Smooth muscle cell (in vitro differentiated cells): ENCODE results near the gene MAK. TPM values are rescaled to one million over a fixed set of nuclear protein-coding genes. Genes with fewer than 3 reads are reported as not detected.
A peak's percentile ranks its signal among the peaks of the same experiment; 100 is the strongest.

Experiments
- DNase-seq: peaks from one replicate; lab custom pipeline; 2025; ENCODE audit not compliant: unreplicated experiment; lab: John Stamatoyannopoulos, UW
- H2AFZ ChIP-seq: fragments of 200-600 bp; sonication (generic); 2 replicates; pipeline ENCODE4 v1.6.0; 2016; ENCODE audit warnings: antibody characterized with exemption, low read depth, mild to moderate bottlenecking
- H3F3A ChIP-seq: fragments of 200-600 bp; sonication (generic); 2 replicates; pipeline ENCODE4 v1.6.0; 2017; ENCODE audit warnings: antibody characterized with exemption, low read depth
- H3K27ac ChIP-seq: fragments of 200-600 bp; sonication (generic); 2 replicates; pipeline ENCODE4 v1.5.1; 2016; ENCODE audit warnings: low read depth, mild to moderate bottlenecking
- H3K27me3 ChIP-seq: fragments of 200-600 bp; sonication (generic); 2 replicates; pipeline ENCODE4 v1.6.1; 2016; ENCODE audit warnings: low read depth, mild to moderate bottlenecking
- H3K36me3 ChIP-seq: fragments of 200-600 bp; sonication (generic); 2 replicates; pipeline ENCODE4 v1.5.1; 2016; ENCODE audit warnings: low read depth
- H3K4me1 ChIP-seq: fragments of 200-600 bp; sonication (generic); 2 replicates; pipeline ENCODE4 v1.5.1; 2016; ENCODE audit warnings: low read depth
- H3K4me2 ChIP-seq: fragments of 200-600 bp; sonication (generic); 2 replicates; pipeline ENCODE4 v1.6.0; 2016; ENCODE audit warnings: mild to moderate bottlenecking
- H3K4me3 ChIP-seq: fragments of 200-600 bp; sonication (generic); 2 replicates; pipeline ENCODE4 v1.5.1; 2016; ENCODE audit warnings: mild to moderate bottlenecking
- H3K79me2 ChIP-seq: fragments of 200-600 bp; sonication (generic); 2 replicates; pipeline ENCODE4 v1.6.0; 2016; ENCODE audit warnings: low read depth, mild to moderate bottlenecking
- H3K9ac ChIP-seq: fragments of 200-600 bp; sonication (generic); 2 replicates; pipeline ENCODE4 v1.6.0; 2016; ENCODE audit warnings: low read depth
- H3K9me3 ChIP-seq: fragments of 200-600 bp; sonication (generic); replicated peaks from 2 replicates; pipeline ENCODE4 v1.5.1; 2016; ENCODE audit warnings: low read depth
- H4K20me1 ChIP-seq: fragments of 200-600 bp; sonication (generic); 2 replicates; pipeline ENCODE4 v1.6.0; 2016; ENCODE audit warnings: low read depth
- WGBS: methylation state at CpG from one replicate; pipeline ENCODE4 v1.1.7; 2016; ENCODE audit warnings: low lambda C conversion rate; 5-methylcytosine and 5-hydroxymethylcytosine counted together
- polyA plus RNA-seq: library from polyadenylated mRNA; unstranded; fragments of >200 nt; fragmentation: Nextera tagmentation; extraction: Ambion mirVana; gene quantifications from 2 replicates; pipeline ENCODE4 v1.2.1, GENCODE V29; 2016
- total RNA-seq: library from RNA; depleted of rRNA; stranded (reverse); fragments of >200 nt; gene quantifications from 2 replicates; pipeline ENCODE4 v1.2.3, GENCODE V29; 2014
- TF ChIP-seq, protein P1 (sequence below): fragments of 200-600 bp; sonication (generic); IDR thresholded peaks from 2 replicates; pipeline ENCODE4 v1.5.1; 2017; ENCODE audit warnings: borderline replicate concordance, mild to moderate bottlenecking, antibody characterized with exemption; ENCODE audit not compliant: insufficient read depth, poor library complexity, severe bottlenecking

MAK gene
- total and polyA plus RNA-seq, 2 experiments from 2014 or later: 0.07 TPM; not detected in 1

DNA sequence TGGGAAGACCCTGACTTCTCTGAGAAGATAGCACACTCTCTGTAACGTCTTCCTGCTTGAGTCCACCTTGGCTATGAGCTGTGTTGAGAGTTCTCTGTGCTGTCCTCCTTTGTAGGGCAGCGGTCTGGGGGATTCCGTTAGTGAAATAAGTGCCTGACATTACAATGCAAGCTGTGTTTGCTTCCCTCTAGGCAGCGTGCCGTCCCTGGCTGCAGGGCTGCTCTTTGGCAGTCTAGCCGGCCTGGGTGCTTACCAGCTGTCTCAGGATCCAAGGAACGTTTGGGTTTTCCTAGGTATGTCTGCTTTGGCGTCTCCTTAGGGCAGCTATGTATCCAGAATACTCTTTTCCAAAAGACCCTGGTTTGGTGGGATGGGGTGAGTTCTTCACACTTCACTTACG, 112.6 kb downstream of the MAK start:
- DNase-seq: no peak
- TF ChIP-seq, protein P1, sequence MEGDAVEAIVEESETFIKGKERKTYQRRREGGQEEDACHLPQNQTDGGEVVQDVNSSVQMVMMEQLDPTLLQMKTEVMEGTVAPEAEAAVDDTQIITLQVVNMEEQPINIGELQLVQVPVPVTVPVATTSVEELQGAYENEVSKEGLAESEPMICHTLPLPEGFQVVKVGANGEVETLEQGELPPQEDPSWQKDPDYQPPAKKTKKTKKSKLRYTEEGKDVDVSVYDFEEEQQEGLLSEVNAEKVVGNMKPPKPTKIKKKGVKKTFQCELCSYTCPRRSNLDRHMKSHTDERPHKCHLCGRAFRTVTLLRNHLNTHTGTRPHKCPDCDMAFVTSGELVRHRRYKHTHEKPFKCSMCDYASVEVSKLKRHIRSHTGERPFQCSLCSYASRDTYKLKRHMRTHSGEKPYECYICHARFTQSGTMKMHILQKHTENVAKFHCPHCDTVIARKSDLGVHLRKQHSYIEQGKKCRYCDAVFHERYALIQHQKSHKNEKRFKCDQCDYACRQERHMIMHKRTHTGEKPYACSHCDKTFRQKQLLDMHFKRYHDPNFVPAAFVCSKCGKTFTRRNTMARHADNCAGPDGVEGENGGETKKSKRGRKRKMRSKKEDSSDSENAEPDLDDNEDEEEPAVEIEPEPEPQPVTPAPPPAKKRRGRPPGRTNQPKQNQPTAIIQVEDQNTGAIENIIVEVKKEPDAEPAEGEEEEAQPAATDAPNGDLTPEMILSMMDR: no peak
- no peak overlapping the region for H3K27ac ChIP-seq
- H3K79me2 ChIP-seq: peaks cover 12% of the 10 kb centered on the region
- H3K4me2 ChIP-seq: no peak overlapping the region
- peaks cover 15% of the 10 kb centered on the region for H3K36me3 ChIP-seq
- no peaks in the 10 kb centered on the region for H3K27me3 ChIP-seq
- H4K20me1 ChIP-seq: no peaks in the 10 kb centered on the region
- WGBS: 93% methylated on average over 9 of the region's 9 CpGs
- H2AFZ ChIP-seq: no peak overlapping the region
- peaks cover 13% of the 10 kb centered on the region for H3F3A ChIP-seq
- H3K4me3 ChIP-seq: no peak overlapping the region
- H3K4me1 ChIP-seq: peaks cover 21% of the 10 kb centered on the region
- no peak overlapping the region for H3K9ac ChIP-seq
- H3K9me3 ChIP-seq: no peaks in the 10 kb centered on the region

- H3K27ac ChIP-seq: no peak overlapping the region
- peaks cover 11% of the 10 kb centered on the region for H3K36me3 ChIP-seq
- peaks cover 13% of the 10 kb centered on the region for H3F3A ChIP-seq
- H3K27me3 ChIP-seq: no peaks in the 10 kb centered on the region
- TF ChIP-seq, protein P1: no peak
- whole genome bisulfite sequencing: 68% methylated on average over 6 of the region's 6 CpGs
- H3K4me2 ChIP-seq: no peak overlapping the region
- H3K9ac ChIP-seq: no peak overlapping the region
- no peaks in the 10 kb centered on the region for H3K9me3 ChIP-seq
- H3K4me3 ChIP-seq: no peak overlapping the region
- no peak for DNase-seq
- H3K4me1 ChIP-seq: peaks cover 21% of the 10 kb centered on the region
- H2AFZ ChIP-seq: no peak overlapping the region
- H4K20me1 ChIP-seq: no peaks in the 10 kb centered on the region
- peaks cover 12% of the 10 kb centered on the region for H3K79me2 ChIP-seq
These were observed 113.3 kb downstream of the MAK start for GRCh38 chr6:10725044-10725443.

GRCh38 chr6:10723567-10723881, 114.8 kb downstream of the MAK start:
- Histone ChIP-seq H3K4me2 (peak overlapping the region; percentile 90), H3K9me3 (no peaks in the 10 kb centered on the region), H3K4me3 (peak overlapping the region; percentile 79), H3K27ac (peak overlapping the region; percentile 77), H3K4me1 (peaks cover 26% of the 10 kb centered on the region), H4K20me1 (no peaks in the 10 kb centered on the region), H3K9ac (peak overlapping the region; percentile 85), H3F3A (peaks cover 13% of the 10 kb centered on the region), H3K36me3 (peaks cover 8% of the 10 kb centered on the region), H2AFZ (no peak overlapping the region), H3K79me2 (peaks cover 12% of the 10 kb centered on the region), H3K27me3 (no peaks in the 10 kb centered on the region)
- 47% methylated on average over 7 of the region's 7 CpGs for WGBS
- DNase-seq: no peak
- TF ChIP-seq, protein P1: no peak

DNA sequence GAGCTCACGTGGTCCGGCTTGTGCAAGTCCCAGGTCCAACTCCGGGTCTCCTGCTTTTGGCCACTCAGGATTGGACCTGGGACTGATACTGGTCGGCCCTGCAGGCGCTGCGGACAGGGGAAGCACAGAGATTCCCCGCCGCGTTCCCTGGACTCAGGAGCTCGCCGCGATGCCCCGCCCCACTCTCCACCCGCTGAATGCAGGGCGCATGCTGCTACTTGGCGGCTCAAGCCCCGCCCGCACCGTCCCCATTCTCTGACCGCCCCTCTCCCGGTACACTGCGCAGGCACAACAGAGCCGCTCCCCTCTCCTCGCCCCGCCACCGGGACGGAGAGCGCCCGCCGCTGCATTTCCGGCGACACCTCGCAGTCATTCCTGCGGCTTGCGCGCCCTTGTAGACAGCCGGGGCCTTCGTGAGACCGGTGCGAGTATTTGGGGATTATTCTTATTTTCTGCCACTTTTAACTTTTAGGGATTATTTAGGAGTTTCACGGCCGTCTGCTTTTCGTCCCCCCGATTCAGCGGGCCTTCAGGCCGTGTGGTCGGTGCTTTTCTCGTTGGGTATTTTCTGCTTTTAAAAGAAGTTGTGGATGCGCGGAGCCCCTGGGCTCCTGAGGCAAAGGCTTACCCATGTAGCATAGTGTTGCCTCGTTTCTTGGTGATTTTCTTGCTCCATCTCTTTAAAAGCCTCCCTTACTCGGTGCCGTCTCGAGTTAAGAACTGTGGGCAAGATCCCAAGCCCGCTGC, 115.3 kb downstream of the MAK start, which contains the start of gene TMEM14C:
TMEM14C (plus strand) TSS at position 251 of the 747 bp plus-strand sequence. CDS start 1,544 bp downstream, outside the sequence.
- Histone ChIP-seq H3K9me3 (no peaks in the 10 kb centered on the region), H3K27ac (peak within 1 kb of the TSS; percentile 77), H4K20me1 (no peaks in the 10 kb centered on the region), H3K4me3 (peak within 1 kb of the TSS; percentile 79), H3K79me2 (peaks cover 12% of the 10 kb centered on the region), H3K9ac (peak within 1 kb of the TSS; percentile 85), H3K4me2 (peak within 1 kb of the TSS; percentile 90), H2AFZ (peak within 1 kb of the TSS; percentile 94), H3K4me1 (peaks cover 28% of the 10 kb centered on the region), H3K27me3 (no peaks in the 10 kb centered on the region), H3K36me3 (peaks cover 8% of the 10 kb centered on the region), H3F3A (peaks cover 13% of the 10 kb centered on the region)
- TF ChIP-seq, protein P1: no peak
- under 1% methylated on average over 54 of the region's 55 CpGs for WGBS
- peak; percentile 92 for DNase-seq
